HG02938 (cell line): ENCODE results near the gene MEN1.

Experiments
- ATAC-seq: cut with Tn5 transposase; IDR thresholded peaks from one replicate; pipeline ENCODE4 v1.9.1; 2021; ENCODE audit warnings: mild to moderate bottlenecking, moderate library complexity; ENCODE audit not compliant: unreplicated experiment

Gene MEN1

GRCh38 chr11:64765851-64766665 lies 44.3 kb downstream of the MEN1 start:
- ATAC-seq, result no peak

DNA sequence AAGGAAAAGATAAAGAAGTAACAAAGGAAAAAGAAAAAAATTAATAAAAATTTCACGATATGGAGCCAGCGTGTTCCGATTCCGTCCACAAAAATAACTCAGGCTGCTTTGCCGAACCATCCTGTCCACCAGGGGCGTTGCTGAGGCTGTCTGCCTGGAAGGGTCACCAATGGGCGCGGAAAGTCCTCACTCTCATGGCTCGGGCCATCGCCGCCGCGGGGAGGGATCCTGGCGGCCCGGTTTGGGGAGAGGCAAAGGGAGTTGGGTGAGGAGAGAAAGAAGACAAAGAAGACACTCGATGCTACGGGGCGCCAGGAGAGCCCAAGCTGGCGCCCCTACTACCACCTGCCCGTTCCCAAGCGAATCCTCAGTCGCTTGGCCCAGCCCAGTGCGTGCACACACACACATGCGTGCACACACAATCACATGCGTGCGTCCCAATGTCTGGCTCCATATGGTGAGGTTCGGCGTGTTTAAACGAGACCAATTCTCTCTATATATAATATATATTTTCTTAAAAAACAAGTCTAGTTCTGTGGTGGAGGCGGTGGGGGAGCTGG lies 45.0 kb downstream of the MEN1 start:
- no peak for ATAC-seq

- no peak for ATAC-seq
These were observed 45.6 kb downstream of the MEN1 start for GRCh38 chr11:64764753-64765152.

DNA sequence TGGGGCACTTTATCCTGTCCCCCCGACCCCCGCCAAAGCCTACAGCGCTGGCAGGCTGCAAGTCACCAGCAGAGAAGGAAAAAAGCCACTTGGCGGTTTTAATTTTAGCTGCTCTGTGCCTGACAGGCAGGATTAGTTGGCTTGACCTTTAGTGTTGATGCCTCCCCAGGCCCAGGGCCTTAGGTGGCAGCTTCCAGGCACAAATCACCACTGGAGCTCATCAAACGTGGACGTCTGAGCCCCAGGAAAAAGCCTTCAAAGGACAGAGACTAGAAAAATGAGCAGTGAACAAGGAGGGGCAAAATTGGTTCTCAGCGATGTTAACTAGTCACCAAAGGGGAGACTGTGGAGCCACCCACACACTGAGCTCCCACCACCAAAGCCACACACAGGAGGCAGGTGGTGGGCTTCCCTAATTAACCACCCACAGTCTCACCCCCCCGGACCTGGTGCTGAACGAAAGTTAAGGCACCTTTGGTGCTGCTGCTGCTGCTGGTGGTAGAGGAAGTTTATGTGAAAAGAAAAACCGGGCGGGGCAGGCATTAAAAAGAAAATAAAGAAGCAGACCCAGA lies 46.2 kb downstream of the MEN1 start:
- no peak for ATAC-seq

GRCh38 chr11:64763526-64764039 lies 46.8 kb downstream of the MEN1 start:
- no peak for ATAC-seq

GRCh38 chr11:64762674-64763525 lies 47.5 kb downstream of the MEN1 start:
- ATAC-seq, result no peak

GRCh38 chr11:64762277-64762673 lies 48.1 kb downstream of the MEN1 start:
- no peak for ATAC-seq

GRCh38 chr11:64760759-64761420 lies 49.5 kb downstream of the MEN1 start:
- ATAC-seq, result no peak

DNA sequence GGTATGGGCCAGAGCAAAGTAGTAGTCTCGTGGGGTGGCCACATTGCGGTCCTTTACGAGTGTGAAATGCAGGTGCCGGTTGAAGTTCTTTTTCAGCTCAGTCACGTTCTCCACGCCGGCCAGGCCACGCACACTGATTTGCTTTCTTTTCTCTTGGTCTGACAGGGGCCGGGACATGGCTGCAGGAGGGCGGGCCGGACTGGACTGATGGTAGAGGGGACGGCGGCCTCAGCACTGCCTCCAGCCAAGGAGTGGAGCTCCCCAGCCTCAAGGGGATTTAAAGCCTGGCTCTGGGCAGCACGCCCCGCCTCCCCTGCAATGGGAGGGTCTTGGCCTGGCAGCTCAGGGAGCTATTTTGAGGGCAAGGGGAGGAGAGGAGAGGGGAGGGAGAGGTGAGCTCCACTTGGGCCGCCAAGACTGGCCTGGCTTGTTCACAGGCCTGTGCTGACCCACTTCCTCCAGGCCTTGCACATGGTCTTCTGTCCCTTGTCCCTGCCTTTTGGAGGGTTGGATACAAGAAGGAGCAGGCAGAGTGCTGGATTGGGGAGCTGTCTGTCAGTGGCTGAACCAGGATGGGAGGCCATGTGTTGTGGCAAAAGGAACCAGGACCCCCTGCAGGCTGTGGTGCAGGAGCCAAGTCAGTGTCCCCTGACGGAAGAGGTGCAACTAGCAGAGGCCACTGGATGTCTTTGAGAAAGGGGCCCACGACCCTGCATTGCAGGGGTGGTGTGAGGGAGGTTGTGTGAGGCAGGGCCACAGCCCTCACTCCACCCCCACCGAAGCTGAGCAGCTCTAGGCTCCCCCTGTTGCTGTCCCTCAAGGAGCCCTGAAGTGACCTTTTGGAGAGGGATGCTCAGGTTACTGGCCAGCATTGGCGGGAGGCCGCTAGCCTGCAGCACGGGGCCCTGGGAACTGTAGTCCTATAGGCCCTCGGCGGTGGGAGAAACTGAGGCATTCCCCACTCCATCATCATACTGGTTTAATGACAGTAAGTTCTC lies 50.3 kb downstream of the MEN1 start, which contains the start of gene PYGM:
Gene PYGM (minus strand): TSS at position 253 of the 998 bp plus-strand sequence. CDS start 76 bp downstream, at position 177.
- ATAC-seq, result no peak

- no peak for ATAC-seq
These were observed 51.1 kb downstream of the MEN1 start for GRCh38 chr11:64759131-64759721.

DNA sequence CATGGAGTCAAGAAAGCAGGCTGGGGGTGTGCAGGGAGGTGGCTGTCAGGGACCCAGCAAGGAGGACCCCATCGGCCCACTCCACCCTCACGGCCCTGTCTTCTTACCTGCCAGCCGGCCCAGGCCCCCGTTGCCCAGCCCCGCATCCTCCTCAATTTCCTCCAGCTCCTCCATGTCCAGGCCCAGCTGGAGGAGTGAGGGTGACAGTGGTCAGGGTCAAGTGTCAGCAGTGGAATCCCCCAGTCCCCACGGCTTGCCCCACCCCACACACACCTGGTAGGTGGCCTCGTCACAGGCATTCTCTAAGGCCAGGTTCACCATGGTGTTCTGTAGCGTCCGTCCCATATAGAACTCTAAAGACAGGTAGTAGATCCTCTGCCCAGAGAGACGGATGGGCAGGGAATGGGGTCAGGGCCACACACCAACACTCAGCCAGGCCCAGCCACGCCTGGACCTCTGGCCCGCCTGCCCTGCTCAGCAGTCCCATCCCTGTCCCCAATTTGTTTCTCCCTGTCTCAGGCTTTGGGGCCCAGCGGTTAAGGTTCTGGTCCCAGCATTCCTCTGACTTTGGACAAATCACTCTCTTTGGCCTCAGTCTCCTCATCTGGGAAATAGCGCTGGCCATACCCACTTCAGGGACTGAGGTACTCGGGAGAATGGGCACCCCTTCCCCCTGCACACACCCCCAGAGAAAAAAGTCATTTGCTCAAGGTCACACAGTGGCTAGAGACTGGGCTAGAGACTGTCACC lies 51.8 kb downstream of the MEN1 start:
- ATAC-seq, result no peak

DNA sequence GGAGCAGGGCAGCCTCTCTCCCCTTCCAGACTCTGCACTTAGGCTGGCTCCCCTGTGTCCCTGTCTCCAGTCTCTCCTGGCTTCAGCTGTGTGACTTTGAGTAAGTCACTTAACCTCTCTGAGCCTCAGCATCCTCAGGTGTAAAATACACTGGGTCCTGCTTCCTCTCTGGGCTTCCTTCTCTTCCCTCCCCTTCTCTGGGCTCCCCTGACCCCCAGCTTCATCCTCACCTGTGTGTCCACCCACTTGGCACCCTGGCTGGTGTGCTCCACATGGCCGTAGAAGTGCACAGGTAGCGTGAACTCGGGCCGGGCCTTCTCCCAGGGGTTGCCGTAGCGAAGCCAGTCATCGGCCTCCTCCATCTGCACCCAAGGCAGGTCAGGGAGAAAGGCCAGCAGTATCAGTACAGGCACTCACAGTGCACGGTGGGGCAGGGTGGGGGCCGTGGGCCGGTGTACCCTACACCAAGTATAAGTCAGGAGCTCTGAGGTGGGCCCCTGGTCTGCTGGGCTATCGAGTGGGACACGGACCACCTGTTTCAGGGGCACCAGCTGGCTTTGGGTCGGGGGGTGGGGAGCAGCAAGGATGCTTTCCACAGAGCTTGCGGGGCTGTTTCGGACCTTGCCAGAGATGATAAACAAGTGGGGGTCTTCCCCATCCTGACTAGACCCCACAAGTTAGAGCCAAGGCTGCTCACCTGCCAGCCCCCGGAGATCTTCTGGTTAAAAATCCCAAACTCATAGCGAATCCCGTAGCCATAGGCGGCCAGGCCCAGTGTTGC lies 52.6 kb downstream of the MEN1 start:
- no peak for ATAC-seq

GRCh38 chr11:64755681-64756361 lies 54.5 kb downstream of the MEN1 start:
- ATAC-seq, result no peak

DNA sequence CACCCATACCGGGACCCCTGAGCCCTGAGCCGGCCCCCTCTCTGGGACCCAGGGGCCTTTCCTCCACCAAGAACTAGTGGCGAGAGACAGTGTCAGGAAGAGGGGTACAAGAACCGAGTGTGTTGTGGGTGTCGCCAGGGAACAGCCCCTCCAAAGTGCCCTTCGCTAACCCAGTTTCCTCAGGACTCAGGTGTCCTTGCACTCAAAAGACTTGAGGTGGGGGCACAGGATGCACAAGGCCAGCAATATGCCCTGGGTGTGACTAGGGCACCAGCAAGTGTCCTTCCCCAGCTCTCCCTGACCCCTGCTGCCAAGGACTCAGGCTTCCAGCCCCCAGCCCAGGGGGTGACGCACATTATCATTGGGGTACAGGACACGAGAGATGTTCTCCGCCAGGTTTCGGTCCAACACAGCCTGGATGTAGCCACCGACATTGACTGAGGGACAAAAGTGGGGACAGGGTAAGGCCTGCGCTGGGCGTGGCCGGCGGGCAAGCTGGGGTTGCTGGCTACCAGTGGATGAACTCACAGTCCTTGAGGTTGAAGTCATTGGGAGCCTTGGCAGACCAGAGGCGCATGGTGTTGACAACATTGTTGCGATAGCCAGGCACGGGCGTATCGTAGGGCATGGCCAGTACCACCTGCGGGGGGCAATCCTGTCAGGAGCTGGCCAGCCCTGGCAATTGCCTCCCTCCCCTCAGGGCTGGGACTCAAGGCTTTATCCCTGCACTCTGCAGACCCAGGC lies 55.3 kb downstream of the MEN1 start:
- ATAC-seq, result no peak

DNA sequence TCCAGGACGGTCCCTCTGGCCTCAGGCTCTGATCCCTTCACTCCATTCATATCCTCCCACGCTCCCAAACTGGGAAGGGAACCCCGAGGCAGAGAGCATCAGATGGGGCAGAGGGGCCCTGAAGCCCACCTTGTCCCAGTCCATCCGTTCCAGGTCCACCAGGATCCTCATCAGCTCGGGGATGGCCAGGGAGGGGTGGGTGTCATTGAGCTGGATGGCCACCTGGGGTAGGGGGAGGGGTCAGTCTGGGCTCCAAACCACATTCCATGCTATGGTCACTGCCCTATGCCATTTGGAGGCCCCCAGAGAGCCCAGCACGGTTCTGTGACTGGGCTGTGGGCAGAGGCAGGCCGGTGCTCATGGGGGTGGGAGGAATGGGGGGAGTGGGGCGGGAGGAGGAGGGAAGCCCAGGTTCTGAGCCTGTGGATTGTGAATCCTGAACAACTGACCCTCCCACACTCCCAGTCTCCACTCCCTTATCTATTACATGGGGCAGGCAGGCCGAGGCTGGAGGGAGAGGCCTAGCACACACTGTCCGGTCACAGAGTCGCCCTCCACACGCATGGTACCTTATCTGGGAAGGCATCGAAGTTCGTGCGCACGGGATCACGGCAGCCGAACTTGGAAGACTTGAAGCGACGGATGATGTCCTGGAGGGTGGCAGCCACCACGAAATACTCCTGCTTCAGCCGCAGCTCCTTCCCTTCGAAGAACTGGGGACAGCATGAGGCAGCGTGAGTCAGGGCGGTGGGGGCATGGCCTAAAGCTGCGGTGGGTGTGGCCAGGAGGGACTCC lies 56.0 kb downstream of the MEN1 start:
- ATAC-seq, result no peak
